Mucosa of rectum (tissue), 2 donors: ENCODE measurements around the gene ZNF771.

Experiments used
- H3K27ac ChIP-seq, 2 donors: one replicate each; pipeline ENCODE4 v1.7.0; 2013; ENCODE audit warnings: inconsistent platforms in 2 of 2, low read depth in 2 of 2, low read length in 2 of 2
- H3K27me3 ChIP-seq, 2 donors: one replicate each; pipeline ENCODE4 v1.7.0; 2013; ENCODE audit warnings: low read length in 2 of 2; ENCODE audit not compliant: control insufficient read depth in 2 of 2, insufficient read depth in 2 of 2
- H3K36me3 ChIP-seq, 2 donors: one replicate each; pipeline ENCODE4 v1.7.0; 2013; ENCODE audit warnings: low read length in 2 of 2; ENCODE audit not compliant: control insufficient read depth in 2 of 2, insufficient read depth in 2 of 2
- H3K4me1 ChIP-seq, 2 donors: one replicate each; pipeline ENCODE4 v1.7.0; 2013; ENCODE audit warnings: low read length in 2 of 2, mild to moderate bottlenecking in 1 of 2; ENCODE audit not compliant: control insufficient read depth in 2 of 2, insufficient read depth in 2 of 2
- H3K4me3 ChIP-seq, 2 donors: one replicate each; pipeline ENCODE4 v1.7.0; 2013; ENCODE audit warnings: low read length in 2 of 2
- H3K9ac ChIP-seq, 2 donors: one replicate each; pipeline ENCODE4 v1.7.0; 2013; ENCODE audit warnings: low read length in 2 of 2, low read depth in 1 of 2, mild to moderate bottlenecking in 1 of 2
- H3K9me3 ChIP-seq, 2 donors: one replicate each; pipeline ENCODE4 v1.7.0; 2013; ENCODE audit warnings: low read length in 2 of 2; ENCODE audit not compliant: control insufficient read depth in 2 of 2
- donor health status: healthy.
- donor health status: Normal muscosa, but diverticular disease.

ZNF771 gene

GRCh38 chr16:30407102-30407803, at the start of gene ZNF771:
TSS of gene ZNF771 (plus strand) at chr16:30407606. CDS start at chr16:30408054, 448 bp downstream.
- Histone ChIP-seq H3K36me3 (peaks cover 0 to 10% of the 10 kb centered on the region in 2 donors), H3K4me3 (peak within 1 kb of the TSS; percentile 75 to 81), H3K27me3 (no peaks in the 10 kb centered on the region), H3K4me1 (peaks cover 13 to 20% of the 10 kb centered on the region in 2 donors), H3K9ac (peak within 1 kb of the TSS; percentile 77 to 80), H3K27ac (peak within 1 kb of the TSS; percentile 77 to 80), H3K9me3 (no peaks in the 10 kb centered on the region)

GRCh38 chr16:30357715-30358576, 49.5 kb upstream of the ZNF771 start:
- no peaks in the 10 kb centered on the region for H3K9me3 ChIP-seq
- H3K36me3 ChIP-seq, result peaks cover 42 to 48% of the 10 kb centered on the region in 2 donors
- H3K4me1 ChIP-seq, result peaks cover 21 to 34% of the 10 kb centered on the region in 2 donors
- no peak overlapping the region for H3K9ac ChIP-seq
- H3K27ac ChIP-seq, result no peak overlapping the region
- no peaks in the 10 kb centered on the region for H3K27me3 ChIP-seq
- H3K4me3 ChIP-seq, result no peak overlapping the region

DNA sequence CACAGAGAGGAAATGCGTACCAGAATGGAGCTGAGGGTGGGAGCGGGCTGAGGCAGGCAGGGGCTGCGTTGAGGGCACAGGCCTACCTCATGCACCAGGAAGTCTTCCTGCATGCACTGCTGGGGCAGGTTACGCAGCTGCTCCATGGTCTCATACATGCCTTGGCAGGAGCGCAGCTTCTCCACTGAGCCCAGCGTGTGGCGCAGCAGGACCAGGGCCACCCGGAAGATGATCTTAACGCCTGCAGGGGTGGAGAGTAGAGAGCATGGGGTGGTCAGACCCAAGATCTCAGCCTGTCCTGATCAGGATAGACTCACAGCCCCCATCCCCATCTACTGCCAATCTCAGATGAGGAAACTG, 48.8 kb upstream of the ZNF771 start:
- Histone ChIP-seq H3K36me3 (peaks cover 38 to 43% of the 10 kb centered on the region in 2 donors), H3K4me1 (peaks cover 21 to 34% of the 10 kb centered on the region in 2 donors), H3K9ac (no peak overlapping the region), H3K27ac (no peak overlapping the region), H3K27me3 (no peaks in the 10 kb centered on the region), H3K9me3 (no peaks in the 10 kb centered on the region), H3K4me3 (no peak overlapping the region)

DNA sequence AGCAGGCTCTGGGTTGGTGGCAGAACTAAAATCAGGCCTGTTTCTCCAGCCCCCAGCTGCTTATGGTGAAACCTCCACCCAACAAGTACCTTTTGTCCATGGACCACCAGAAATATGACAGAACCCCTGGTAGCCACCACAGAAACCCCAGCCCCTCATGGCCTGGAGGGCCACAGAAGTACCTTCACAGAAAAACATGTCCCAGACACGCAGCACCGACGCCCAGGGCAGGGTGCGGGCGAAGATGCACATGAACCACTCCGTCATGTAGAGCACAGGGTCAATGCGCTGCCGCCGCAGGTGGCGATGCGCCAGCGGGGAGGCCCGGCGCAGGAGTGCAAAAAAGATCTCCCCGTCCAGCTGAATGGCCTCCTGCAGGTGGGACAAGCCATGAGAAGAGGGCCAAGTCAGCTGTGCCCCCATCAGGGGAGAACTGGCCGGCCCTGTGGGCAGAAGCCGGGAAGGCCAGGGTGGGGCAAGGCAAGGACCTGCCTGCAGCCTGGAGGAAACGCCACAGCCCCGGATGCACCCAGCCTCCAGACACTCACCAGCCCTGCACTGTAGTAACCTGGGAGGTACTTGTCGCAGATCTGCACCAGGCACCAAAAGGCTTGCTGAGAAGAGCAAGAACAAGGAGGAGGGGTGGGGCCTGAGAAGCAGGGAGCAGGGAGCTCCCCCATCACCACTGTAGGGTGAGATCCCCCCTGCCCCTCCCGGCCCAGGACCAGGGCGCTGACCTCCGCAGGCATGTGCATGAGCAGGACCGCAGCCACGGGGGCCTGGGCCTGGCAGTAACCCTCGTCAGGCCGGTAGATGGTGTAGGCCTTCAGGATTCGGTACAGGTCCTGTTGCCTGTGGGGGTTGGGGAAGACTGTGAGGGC, 48.2 kb upstream of the ZNF771 start:
- no peak overlapping the region for H3K9ac ChIP-seq
- H3K27ac ChIP-seq, result no peak overlapping the region
- H3K4me1 ChIP-seq, result peaks cover 16 to 28% of the 10 kb centered on the region in 2 donors
- H3K9me3 ChIP-seq, result no peaks in the 10 kb centered on the region
- H3K27me3 ChIP-seq, result no peaks in the 10 kb centered on the region
- peaks cover 38 to 44% of the 10 kb centered on the region in 2 donors for H3K36me3 ChIP-seq
- no peak overlapping the region for H3K4me3 ChIP-seq

DNA sequence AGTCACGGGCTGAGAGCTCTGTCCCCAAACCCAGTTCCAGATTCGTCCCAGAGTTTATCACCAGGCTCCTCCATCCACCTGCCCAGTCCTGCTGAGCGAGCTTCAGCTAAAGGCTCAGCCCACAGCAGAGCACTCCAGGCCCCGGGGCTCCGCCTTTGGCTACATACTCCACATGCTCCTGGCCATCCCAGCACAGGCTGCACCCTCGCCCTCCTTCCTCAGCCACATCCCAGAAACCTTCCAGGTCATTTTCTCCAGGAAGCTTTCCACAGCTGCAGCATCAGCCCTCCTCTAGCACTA, 47.6 kb upstream of the ZNF771 start:
- no peak overlapping the region for H3K4me3 ChIP-seq
- no peaks in the 10 kb centered on the region for H3K27me3 ChIP-seq
- no peak overlapping the region for H3K27ac ChIP-seq
- H3K4me1 ChIP-seq, result peaks cover 12 to 24% of the 10 kb centered on the region in 2 donors
- H3K9me3 ChIP-seq, result no peaks in the 10 kb centered on the region
- peaks cover 40 to 50% of the 10 kb centered on the region in 2 donors for H3K36me3 ChIP-seq
- no peak overlapping the region for H3K9ac ChIP-seq

DNA sequence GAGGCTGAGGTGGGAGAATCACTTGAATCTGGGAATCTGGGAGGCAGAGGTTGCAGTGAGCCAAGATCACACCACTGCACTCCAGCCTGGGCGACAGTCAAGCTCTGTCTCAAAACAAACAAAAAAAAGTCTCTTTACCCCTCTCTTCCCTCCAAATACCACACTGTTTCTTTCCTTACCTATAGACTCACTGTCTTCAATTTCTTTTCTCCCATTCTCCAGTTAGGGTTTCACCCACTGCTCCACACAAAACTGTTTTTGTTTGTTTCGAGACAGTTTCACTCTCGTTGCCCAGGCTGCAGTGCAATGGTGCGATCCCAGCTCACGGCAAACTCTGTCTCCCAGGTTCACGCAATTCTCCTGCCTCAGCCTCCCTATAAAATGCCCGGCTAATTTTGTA, 46.2 kb upstream of the ZNF771 start:
- Histone ChIP-seq H3K4me1 (peaks cover 10 to 15% of the 10 kb centered on the region in 2 donors), H3K27ac (no peak overlapping the region), H3K36me3 (peaks cover 50 to 57% of the 10 kb centered on the region in 2 donors), H3K9ac (no peak overlapping the region), H3K9me3 (no peaks in the 10 kb centered on the region), H3K27me3 (no peaks in the 10 kb centered on the region), H3K4me3 (no peak overlapping the region)

DNA sequence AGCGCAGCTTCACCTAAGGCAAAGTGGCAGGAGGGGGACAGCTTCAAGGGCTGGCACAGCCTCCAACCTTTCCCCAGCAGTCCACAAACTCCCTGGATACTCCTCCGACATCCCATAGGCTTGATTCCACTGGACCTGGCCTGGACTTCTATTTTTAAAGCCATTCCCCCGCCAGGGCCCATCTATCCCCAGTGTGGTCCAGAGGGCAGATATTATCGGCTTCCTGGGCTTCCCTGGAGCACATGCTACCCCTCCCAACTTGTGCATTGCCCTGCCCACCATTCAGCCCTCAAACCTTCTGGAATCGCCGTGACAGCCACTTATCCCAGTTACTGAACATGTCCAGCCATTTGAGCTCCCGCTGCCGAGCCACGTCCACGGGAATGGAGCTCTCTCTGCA, 42.2 kb upstream of the ZNF771 start:
- no peak overlapping the region for H3K9ac ChIP-seq
- no peaks in the 10 kb centered on the region for H3K9me3 ChIP-seq

GRCh38 chr16:30366511-30366910, 40.9 kb upstream of the ZNF771 start:
- H3K4me3 ChIP-seq, result no peak overlapping the region
- H3K27ac ChIP-seq, result no peak overlapping the region
- H3K9ac ChIP-seq, result no peak overlapping the region
- H3K36me3 ChIP-seq, result peaks cover 19 to 20% of the 10 kb centered on the region in 2 donors
- no peaks in the 10 kb centered on the region for H3K9me3 ChIP-seq
- peaks cover 22 to 32% of the 10 kb centered on the region in 2 donors for H3K4me1 ChIP-seq
- H3K27me3 ChIP-seq, result no peaks in the 10 kb centered on the region

More for the DNA sequence above, 42.2 kb upstream of the ZNF771 start:
- Histone ChIP-seq H3K4me3 (no peak overlapping the region), H3K27me3 (no peaks in the 10 kb centered on the region), H3K27ac (no peak overlapping the region), H3K36me3 (peaks cover 24 to 29% of the 10 kb centered on the region in 2 donors), H3K4me1 (peaks cover 17 to 30% of the 10 kb centered on the region in 2 donors)

- no peak overlapping the region for H3K27ac ChIP-seq
- peaks cover 24 to 32% of the 10 kb centered on the region in 2 donors for H3K4me1 ChIP-seq
- no peaks in the 10 kb centered on the region for H3K9me3 ChIP-seq
- peak overlapping the region; percentile 75 for H3K9ac ChIP-seq
- H3K4me3 ChIP-seq, result peak overlapping the region; percentile 70 to 84
- peaks cover 15 to 16% of the 10 kb centered on the region in 2 donors for H3K36me3 ChIP-seq
- H3K27me3 ChIP-seq, result no peaks in the 10 kb centered on the region
Measured at GRCh38 chr16:30367349-30368009, 39.9 kb upstream of the ZNF771 start.
